GM21737 (cell line): Measurements from ENCODE around the gene BDKRB1.

Experiments
- ATAC-seq: cut with Tn5 transposase; IDR thresholded peaks from one replicate; pipeline ENCODE4 v1.9.1; 2021; ENCODE audit warnings: mild to moderate bottlenecking, moderate library complexity; ENCODE audit not compliant: unreplicated experiment

The BDKRB1 gene

DNA sequence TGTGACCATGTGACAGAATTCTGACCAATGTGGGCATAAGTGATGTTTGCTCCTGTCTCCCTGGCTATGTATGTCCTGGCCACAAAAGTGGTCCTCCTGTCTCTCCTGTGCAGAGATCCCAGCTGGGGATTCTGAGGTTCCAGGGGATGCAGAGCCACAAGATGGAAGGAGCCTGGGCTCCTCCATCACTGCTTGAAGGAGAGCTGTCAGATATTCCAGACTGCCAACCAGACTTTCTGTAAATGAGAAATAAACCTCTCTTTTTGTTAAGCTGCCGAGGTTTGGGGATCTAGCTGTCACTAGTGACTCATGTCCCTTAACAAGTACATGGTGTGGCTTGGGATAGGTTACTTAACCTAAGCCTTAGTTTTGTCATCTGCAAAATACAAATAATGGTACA is 21.9 kb downstream of the BDKRB1 start:
- no peak for ATAC-seq

GRCh38 chr14:96279564-96279963 is 23.6 kb downstream of the BDKRB1 start:
- no peak for ATAC-seq

GRCh38 chr14:96280104-96280503 is 24.1 kb downstream of the BDKRB1 start:
- no peak for ATAC-seq

GRCh38 chr14:96281486-96281885 is 25.5 kb downstream of the BDKRB1 start:
- no peak for ATAC-seq

GRCh38 chr14:96284008-96284407 is 28.0 kb downstream of the BDKRB1 start:
- ATAC-seq = no peak

- no peak for ATAC-seq
Observed at GRCh38 chr14:96284430-96284829, 28.4 kb downstream of the BDKRB1 start.

DNA sequence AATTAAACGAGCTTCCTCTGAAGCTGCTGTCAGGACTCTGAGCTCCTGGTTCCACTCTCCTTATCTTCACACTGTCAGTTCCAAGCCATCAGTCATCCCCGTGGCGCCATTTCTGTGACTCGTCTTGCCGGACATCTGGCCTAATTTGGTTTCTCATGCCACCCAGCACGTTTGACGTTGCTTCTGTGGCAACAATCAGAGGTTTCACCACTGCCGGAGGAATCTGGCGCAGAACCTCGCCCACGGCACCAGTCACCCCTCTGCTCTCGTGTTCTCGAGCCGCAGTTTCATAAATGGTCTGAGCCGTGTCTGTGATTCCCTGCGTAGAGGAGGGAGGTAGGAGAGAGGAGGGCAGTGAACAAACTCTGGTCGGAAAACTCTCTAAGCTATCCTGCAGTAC is 29.7 kb downstream of the BDKRB1 start:
- ATAC-seq = no peak

- ATAC-seq = no peak
Observed at GRCh38 chr14:96286251-96286650, 30.2 kb downstream of the BDKRB1 start.

GRCh38 chr14:96287856-96288255 is 31.8 kb downstream of the BDKRB1 start:
- ATAC-seq = no peak

DNA sequence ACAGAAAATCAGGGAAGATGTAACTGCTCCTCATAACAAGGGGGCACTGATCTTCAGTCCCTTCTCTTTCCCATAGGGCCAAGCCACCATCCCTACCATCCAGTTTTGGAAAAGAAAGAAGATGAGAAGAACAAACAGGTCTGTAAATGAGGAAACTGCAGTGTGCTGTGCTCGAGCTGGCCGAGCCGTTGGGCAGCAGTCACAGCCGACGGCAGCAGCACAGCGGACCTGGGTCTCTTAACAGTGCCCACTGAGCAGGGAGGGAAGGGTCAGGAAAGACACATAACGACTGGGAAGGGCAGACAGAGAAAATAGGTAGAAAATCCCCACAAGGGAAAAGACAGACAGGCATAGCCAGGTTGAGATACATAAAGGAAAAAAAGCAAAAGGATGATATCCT is 38.2 kb downstream of the BDKRB1 start:
- ATAC-seq = no peak

- no peak for ATAC-seq
Observed at GRCh38 chr14:96297000-96297399, 41.0 kb downstream of the BDKRB1 start.

DNA sequence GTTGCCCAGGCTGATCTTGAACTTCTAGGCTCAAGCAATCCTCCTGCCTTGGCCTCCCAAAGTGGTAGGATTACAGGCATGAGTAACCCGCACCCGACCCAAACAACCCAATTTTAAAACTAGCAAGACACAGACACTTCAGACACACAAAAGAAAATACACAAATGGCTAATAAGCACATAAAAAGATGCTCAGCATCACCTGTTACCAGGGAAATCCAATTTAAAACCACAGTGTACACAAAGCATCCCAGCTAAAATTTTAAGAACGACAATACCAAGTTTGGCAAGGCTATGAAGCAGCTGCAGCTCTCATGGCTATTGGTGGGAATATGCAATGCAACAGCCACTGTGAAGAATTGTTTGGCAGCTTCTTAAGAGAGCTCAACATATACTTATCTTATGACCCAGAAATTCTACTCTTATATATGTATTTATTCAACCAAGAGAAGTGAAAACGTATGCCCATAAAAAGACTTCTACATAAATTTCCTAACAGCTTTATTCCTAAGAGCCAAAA is 42.0 kb downstream of the BDKRB1 start:
- no peak for ATAC-seq

- no peak for ATAC-seq
Observed at GRCh38 chr14:96299441-96299840, 43.4 kb downstream of the BDKRB1 start.

DNA sequence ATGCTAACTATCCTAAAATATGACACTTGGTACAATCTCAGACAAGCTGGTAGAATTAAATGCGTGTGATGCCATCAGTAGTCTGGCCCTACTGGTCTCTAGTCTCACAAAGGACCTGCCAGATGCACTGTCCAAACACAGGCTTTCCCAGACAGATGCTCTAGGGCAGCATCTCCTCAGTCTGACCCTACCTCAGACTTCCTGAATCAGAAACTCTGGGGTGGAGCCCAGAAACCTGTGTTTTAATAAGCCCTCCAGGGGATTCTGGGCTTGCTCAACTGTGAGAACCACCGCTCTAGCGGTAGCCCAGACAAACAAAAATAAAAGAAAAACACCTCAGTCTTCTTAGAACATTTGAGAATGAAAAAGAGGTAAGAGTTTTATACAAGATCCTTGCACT is 48.0 kb downstream of the BDKRB1 start:
- ATAC-seq = no peak

GRCh38 chr14:96304956-96305355 is 48.9 kb downstream of the BDKRB1 start:
- no peak for ATAC-seq

DNA sequence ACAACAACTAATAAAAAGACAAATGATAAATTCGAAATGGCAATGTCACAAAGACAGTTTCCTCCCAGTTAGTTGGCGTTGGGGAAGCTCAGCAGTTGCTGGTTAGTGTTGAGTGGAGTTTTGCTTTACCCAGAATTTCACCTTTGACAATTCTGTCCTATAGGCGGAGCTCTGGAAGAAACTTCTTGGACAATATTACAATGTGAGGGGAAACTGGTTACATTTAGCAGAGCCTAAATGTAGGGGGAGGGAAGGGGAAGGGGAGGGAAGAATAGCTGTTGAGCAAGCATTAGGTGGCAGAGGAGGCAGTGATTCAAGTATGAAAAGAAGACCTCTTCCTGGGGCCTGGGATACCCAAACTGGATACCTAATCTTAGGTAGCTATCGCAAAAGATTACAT is 51.4 kb downstream of the BDKRB1 start:
- ATAC-seq = no peak

DNA sequence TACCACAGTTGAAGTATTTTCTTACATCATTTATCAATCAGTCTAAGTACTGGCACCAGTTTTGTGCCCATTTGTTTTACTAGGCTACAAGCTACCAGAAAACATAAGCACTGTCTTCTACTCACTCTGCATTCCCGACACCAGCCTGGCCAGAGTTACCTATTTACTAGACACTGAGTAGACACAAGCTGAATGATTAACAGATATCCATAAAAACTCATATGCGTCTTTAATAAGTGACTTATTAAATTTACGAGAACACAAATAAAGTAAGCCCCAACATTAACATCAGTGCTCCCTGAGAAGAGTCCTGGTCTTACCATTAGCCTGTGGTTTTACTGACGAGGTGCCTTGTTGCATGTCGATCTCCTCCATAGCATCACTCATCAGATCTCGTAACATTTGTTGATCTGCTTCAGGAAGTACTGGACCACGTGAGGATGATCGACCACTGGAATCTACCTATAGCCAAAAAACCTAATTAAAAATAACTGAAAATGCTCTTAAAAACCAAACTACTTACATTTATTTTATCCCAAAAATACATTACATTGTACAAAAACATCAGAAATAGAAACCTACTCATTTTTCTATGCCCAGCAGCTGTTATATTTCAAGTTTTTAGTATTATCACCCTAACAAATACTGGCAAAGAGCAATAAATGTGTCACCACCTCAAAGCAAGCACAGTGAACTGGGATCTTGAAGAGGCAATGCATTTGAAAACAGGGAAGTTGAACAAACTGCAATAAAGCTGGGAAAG is 53.3 kb downstream of the BDKRB1 start:
- ATAC-seq = no peak

DNA sequence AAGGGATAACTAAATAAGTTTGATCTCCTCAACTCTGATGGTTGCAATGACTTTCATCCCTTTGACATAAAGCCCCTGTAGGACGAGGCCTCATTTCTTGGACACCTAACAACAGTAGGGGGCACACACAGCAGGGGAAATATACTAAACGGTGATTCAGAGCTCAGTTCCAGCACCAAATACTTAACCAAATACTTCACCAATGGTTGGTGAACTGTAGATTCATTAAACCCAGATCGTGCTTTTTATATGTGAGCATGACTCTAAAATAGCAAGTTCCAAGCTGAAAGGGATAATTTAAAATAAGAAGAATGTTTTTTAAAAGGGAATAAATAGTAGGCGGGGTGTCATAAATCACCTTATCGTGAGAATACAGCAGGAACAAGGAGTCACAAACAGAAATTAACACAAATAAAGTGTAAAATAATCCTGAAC is 53.9 kb downstream of the BDKRB1 start:
- ATAC-seq = no peak

DNA sequence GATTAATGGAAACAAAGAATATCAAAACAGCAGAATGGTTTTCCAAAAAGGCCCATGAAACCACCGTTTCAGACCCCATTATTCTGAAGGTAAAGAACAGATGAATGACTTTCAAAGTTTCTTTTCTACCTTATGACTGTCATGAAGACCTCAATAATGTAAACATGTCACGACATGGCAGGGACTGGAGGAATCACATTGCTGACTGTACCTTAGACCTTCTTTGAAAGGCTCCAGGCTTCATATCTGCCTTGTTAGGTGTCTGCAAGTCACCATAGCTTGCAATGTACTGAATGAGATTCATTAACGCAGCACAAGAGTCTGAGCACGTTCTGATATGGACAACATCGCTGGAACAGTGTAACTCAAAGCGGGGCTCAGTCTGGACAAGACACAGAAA is 54.9 kb downstream of the BDKRB1 start:
- no peak for ATAC-seq
